ENCODE measurements around the gene SHISA6.
"Not testable (repeated sequence)": the region's sequence is repeated elsewhere in the genome, so short reads cannot be mapped to it uniquely, and the experiment has no call there.

DNA sequence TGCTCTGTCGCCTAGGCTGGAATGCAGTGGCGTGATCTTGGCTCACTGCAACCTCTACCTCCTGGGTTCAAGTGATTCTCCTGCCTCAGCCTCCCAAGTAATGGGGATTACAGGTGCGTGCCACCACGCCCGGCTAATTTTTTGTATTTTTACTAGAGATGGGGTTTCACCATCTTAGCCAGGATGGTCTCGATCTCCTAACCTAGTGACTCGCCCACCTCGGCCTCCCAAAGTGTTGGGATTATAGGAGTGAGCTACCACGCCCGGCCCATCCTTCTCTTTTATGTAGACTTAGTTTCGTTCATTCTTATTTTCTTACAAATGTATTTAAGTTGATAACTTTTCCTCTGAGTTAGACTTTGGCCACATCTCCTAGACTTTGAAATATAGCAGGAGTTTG, 75.4 kb downstream of the SHISA6 start:
- TF ChIP-seq, protein P1, sequence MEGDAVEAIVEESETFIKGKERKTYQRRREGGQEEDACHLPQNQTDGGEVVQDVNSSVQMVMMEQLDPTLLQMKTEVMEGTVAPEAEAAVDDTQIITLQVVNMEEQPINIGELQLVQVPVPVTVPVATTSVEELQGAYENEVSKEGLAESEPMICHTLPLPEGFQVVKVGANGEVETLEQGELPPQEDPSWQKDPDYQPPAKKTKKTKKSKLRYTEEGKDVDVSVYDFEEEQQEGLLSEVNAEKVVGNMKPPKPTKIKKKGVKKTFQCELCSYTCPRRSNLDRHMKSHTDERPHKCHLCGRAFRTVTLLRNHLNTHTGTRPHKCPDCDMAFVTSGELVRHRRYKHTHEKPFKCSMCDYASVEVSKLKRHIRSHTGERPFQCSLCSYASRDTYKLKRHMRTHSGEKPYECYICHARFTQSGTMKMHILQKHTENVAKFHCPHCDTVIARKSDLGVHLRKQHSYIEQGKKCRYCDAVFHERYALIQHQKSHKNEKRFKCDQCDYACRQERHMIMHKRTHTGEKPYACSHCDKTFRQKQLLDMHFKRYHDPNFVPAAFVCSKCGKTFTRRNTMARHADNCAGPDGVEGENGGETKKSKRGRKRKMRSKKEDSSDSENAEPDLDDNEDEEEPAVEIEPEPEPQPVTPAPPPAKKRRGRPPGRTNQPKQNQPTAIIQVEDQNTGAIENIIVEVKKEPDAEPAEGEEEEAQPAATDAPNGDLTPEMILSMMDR (IDR thresholded peaks at IDR 0.05), result not testable (repeated sequence)
- not testable (repeated sequence) for TF ChIP-seq EZH2, EZH2phosphoT487 (IDR thresholded peaks at IDR 0.05)
